IMR-90 (cell line): Measurements from ENCODE around the gene KAZN.

Source experiments
- CHD1 ChIP-seq: IDR thresholded peaks from 2 replicates; pipeline ENCODE4 v1.6.1; 2012; ENCODE audit warnings: low read depth, low read length, improper control_type of control experiment
- MXI1 ChIP-seq: IDR thresholded peaks from 2 replicates; pipeline ENCODE4 v1.6.1; 2012; ENCODE audit warnings: low read depth, mild to moderate bottlenecking, low read length, moderate library complexity, borderline replicate concordance
- NFE2L2 ChIP-seq: fragments of 150-350 bp; IDR thresholded peaks from 2 replicates; pipeline ENCODE4 v1.6.1; 2016; ENCODE audit warnings: low read depth, mild to moderate bottlenecking, low read length
- POLR2A ChIP-seq: IDR thresholded peaks from 2 replicates; pipeline ENCODE4 v1.6.1; 2012; ENCODE audit warnings: mild to moderate bottlenecking, low read depth, low read length
- RAD21 ChIP-seq: IDR thresholded peaks from 2 replicates; pipeline ENCODE4 v1.6.1; 2012; ENCODE audit warnings: low read length, improper control_type of control experiment
- SMC3 ChIP-seq: fragments of 150-350 bp; IDR thresholded peaks from 2 replicates; pipeline ENCODE4 v1.6.1; 2016; ENCODE audit warnings: low read depth, mild to moderate bottlenecking, antibody characterized with exemption, low read length, moderate library complexity
- TF ChIP-seq, protein P1 (sequence below): conservative IDR thresholded peaks from 2 replicates; pipeline ENCODE4 v1.5.1; 2012; ENCODE audit warnings: mild to moderate bottlenecking, low read depth, low read length, improper control_type of control experiment
- TF ChIP-seq, protein P2 (sequence below): fragments of 150-350 bp; IDR thresholded peaks from 2 replicates; pipeline ENCODE4 v1.6.1; 2017; ENCODE audit warnings: mild to moderate bottlenecking, antibody characterized with exemption, low read length, low read depth

DNA sequence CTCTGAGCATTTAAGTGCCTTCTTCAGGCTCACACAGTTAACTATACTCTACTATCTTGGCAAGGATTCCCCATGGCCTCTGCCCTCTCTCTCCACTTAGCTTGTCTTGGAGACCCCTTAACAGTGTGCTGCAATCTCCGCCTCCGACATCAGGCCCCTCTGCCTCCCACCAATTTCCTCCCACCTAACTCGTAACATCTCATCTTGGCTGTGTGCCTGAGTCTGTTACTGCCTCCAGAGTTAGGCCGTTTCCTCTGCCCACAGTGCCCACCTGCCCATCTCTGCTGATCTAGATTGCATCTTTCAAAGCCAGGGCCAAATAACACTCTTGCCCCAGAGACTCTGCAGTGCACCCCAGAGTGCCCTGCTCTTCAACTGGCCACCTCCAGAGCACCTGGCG, 310.8 kb downstream of the KAZN start:
- TF ChIP-seq, protein P1, sequence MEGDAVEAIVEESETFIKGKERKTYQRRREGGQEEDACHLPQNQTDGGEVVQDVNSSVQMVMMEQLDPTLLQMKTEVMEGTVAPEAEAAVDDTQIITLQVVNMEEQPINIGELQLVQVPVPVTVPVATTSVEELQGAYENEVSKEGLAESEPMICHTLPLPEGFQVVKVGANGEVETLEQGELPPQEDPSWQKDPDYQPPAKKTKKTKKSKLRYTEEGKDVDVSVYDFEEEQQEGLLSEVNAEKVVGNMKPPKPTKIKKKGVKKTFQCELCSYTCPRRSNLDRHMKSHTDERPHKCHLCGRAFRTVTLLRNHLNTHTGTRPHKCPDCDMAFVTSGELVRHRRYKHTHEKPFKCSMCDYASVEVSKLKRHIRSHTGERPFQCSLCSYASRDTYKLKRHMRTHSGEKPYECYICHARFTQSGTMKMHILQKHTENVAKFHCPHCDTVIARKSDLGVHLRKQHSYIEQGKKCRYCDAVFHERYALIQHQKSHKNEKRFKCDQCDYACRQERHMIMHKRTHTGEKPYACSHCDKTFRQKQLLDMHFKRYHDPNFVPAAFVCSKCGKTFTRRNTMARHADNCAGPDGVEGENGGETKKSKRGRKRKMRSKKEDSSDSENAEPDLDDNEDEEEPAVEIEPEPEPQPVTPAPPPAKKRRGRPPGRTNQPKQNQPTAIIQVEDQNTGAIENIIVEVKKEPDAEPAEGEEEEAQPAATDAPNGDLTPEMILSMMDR: no peak
- TF ChIP-seq SMC3 (no peak), POLR2A (no peak), MXI1 (no peak), NFE2L2 (no peak), RAD21 (no peak), CHD1 (no peak)
- TF ChIP-seq, protein P2, sequence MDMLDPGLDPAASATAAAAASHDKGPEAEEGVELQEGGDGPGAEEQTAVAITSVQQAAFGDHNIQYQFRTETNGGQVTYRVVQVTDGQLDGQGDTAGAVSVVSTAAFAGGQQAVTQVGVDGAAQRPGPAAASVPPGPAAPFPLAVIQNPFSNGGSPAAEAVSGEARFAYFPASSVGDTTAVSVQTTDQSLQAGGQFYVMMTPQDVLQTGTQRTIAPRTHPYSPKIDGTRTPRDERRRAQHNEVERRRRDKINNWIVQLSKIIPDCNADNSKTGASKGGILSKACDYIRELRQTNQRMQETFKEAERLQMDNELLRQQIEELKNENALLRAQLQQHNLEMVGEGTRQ: no peak
